22Rv1 (cell line): ENCODE results near the gene IFI6.
"Not testable (repeated sequence)": the region's sequence is repeated elsewhere in the genome, so short reads cannot be mapped to it uniquely, and the experiment has no call there.

Source experiments
- H3K27ac ChIP-seq: fragments of 450-650 bp; 2 replicates; pipeline ENCODE4 v1.5.1; 2017
- ZFX ChIP-seq: fragments of 450-650 bp; IDR thresholded peaks from 2 replicates; pipeline ENCODE4 v1.6.1; 2017; ENCODE audit warnings: antibody characterized with exemption, borderline replicate concordance
- TF ChIP-seq, protein P1 (sequence below): fragments of 450-650 bp; IDR thresholded peaks from 2 replicates; pipeline ENCODE4 v1.5.1; 2017; ENCODE audit warnings: mild to moderate bottlenecking

Gene IFI6

DNA sequence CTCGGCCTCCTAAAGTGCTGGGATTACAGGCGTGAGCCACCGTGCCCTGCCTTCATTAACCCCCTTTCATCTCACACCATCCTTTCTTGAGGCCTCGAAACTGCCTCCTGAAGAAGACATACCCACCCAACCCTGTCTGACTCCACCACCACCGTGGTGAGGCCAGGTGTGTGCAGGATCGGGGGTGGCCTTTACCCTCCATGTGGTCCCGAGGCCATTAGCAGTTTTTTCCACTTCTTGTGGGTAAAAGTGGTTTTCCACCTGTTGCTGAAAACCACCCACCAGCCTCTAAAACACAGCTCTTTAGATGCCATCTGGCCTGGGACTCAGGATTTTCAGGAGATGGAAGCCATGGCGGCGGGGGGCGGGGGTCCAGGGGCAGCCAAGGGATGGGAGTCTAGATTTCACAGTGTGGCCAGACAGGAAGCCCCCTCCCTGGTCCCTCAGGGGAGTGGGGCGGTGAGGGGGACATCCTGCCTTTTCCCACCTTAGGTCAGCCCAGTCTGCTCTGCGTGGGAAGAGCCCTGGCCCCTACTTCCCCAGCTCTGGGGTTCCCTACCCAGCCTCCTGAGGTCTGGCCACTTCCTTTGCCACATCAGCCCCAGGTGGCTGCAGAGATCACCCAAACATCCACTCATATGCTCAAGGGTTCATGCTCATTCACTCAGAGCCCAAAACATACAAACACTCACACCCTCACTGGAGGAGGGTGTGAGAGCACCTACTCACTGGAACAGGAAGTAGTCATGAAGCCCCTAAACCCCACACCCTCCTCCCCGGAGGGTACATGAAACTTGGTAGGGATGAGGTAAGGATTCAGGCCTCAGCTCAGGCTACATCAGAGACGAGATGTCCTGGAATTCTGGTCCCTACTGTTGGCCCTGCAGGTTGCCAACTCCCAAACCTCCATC lies 39.4 kb downstream of the IFI6 start:
- no peak for TF ChIP-seq ZFX
- TF ChIP-seq, protein P1, sequence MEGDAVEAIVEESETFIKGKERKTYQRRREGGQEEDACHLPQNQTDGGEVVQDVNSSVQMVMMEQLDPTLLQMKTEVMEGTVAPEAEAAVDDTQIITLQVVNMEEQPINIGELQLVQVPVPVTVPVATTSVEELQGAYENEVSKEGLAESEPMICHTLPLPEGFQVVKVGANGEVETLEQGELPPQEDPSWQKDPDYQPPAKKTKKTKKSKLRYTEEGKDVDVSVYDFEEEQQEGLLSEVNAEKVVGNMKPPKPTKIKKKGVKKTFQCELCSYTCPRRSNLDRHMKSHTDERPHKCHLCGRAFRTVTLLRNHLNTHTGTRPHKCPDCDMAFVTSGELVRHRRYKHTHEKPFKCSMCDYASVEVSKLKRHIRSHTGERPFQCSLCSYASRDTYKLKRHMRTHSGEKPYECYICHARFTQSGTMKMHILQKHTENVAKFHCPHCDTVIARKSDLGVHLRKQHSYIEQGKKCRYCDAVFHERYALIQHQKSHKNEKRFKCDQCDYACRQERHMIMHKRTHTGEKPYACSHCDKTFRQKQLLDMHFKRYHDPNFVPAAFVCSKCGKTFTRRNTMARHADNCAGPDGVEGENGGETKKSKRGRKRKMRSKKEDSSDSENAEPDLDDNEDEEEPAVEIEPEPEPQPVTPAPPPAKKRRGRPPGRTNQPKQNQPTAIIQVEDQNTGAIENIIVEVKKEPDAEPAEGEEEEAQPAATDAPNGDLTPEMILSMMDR = no peak
- no peak overlapping the region for H3K27ac ChIP-seq

DNA sequence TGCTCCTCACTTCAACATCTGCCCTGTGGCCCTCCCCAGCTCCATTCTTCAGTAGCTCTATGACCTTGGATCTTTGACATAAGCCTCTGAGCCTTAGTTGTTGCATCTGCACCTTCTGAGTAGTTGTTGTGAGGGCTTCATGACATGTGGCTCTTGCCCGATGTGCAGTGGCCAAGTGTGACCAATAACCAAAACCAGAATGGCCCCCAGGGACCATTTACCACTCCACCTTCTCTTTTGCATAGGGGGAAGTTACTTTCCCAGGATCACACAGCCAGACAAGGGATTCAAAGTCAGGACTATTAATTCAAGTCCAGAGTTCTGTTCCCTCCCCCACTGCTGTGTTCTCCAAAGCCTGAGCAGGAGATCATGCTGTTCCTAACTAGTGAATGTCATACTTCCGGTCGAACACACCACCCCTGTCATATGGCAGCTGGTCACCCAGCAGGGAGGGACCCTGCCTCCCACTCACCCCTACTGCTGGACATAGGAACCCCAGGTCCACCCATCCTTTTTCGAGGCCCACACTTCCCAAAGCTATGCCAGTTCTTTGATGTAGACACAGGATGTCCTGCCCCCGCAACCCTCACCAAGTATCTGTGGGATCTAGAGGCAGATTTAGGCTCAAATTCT lies 41.0 kb downstream of the IFI6 start:
- no peak for TF ChIP-seq ZFX
- TF ChIP-seq, protein P1 = no peak
- no peak overlapping the region for H3K27ac ChIP-seq

DNA sequence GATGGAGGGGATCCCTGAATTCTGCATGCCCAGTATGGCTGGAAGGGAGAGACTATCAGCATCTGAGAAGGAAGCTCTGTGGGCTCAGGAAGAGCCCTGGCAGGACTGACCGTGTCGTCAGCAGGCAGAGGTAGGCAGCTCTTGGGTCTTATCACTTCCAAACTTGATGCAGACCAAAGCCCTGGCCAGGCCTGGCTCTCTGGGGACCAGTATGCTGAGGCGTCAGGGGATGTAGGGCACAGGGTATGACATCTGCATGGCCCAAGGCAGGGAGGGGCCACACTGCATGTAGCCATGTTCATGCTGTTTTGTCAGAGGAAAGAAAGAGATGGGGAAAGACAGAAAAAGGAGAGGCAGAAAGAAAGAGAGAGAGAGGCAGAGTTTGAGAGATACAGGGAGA lies 43.3 kb downstream of the IFI6 start:
- no peak overlapping the region for H3K27ac ChIP-seq
- TF ChIP-seq, protein P1 = no peak
- TF ChIP-seq ZFX = no peak

DNA sequence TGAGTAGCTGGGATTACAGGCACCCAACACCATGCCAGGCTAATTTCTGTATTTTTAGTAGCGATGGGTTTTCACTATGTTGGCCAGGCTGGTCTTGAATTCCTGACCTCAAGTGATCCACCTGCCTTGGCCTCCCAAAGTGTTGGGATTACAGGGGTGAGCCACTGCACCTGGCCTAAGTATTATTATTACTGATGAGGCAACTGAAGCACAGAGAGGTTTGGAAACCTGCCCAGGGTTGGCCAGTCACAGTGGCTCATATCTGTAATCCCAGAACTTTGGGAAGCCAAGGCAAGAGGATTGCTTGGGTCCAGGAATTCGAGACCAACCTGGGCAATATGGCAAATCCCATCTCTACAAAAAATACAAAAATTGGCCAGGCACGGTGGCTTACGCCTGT lies 44.3 kb downstream of the IFI6 start:
- not testable (repeated sequence) for H3K27ac ChIP-seq

DNA sequence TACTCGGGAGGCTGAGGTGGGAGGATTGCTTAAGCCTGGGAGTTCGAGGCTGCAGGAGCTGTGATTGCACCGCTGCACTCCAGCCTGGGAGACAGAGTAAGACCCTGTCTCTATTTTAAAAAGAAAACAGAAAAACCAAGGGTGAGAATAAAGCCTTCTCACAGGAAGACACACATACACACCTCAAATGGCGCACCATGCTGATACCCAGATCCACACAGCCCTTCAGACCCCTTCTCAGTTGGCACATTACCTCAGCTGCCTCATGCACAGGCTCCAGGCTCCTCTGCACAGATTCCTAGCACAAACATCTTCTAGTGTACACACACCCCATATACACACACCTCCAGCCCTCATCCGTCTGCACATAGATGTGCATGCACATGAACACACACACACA lies 44.9 kb downstream of the IFI6 start:
- H3K27ac ChIP-seq = no peak overlapping the region
- TF ChIP-seq, protein P1 = no peak
- no peak for TF ChIP-seq ZFX

DNA sequence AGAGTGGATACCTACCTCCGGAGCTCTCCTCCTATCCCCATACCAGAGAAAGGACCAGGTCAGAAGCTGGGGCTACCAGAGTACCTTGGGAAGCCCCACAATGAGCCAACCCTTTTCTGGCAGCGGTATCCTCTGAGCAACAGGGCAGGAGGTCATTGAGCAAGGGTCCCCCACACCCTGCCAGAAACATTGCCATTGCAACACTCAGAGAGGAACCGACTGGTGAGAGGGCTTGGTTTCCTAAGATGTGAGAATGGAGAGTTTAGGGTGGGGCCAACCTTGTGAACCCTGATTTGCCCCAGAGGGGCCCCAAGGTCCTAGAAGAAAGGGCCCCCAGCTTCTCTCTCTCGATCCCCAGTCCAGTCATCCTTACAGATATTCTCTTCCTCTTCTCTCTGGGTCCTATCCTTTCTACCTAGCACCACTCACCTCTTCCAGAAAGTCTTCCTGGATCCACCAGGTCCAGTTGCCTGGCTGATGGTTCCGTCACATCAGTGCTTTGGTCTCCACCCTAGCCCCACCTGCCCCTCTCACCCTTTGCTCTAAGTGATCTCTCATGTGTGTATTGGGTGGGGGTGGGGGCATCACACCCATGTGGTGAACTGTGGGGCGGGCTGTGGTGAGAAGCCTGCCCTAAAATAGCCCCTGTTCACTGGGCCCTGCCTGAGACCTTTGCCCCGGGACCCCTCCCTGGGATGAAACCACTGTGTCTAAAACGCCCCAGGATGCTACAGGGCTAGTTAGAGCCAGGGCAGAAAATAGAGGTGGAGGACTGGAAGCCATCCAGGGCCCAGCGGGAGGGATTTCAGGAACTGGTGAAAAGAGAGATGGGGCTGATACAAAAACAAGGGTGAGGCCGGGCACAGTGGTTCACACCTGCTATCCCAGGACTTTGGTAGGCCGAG lies 45.7 kb downstream of the IFI6 start:
- H3K27ac ChIP-seq = no peak overlapping the region
- TF ChIP-seq, protein P1 = no peak
- no peak for TF ChIP-seq ZFX

DNA sequence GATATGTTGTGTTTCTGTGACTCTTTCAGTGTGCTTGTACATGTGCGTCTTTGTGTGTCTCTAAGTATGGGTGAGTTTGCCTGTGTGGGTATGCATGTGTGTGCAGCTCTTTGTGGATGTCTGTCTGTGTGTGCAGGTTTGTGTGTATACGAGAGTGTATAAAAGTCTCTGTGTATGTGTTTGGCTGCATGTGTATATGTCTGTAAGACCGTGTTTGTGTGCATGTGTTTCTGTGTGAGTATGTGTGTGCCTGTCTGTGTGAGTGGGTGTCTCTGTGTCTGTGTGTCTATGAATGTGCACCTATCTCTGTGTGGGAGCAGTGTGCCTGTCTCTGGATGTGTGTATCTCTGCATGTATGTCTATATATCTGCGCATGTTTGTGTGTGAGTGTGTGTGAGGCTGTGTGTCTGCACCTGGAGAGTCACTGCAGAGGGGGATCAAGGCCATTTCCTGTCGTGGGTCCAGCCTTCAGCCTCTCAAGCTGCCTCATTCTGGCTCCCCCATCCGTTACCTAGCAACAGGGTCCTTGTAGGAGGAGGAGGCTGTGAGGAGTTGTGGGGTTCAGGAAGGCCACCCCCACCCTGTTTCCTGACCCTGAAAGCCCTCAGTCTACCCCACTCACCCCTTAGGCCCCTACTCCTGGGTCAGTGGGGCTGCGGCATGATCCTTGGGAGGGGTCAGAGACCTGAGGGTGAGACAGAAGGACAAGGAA lies 47.4 kb downstream of the IFI6 start:
- no peak for TF ChIP-seq ZFX
- TF ChIP-seq, protein P1 = no peak
- no peak overlapping the region for H3K27ac ChIP-seq
